GM18502 (cell line): ENCODE results near the gene C20orf173.

Experiments used
- ATAC-seq: cut with Tn5 transposase; IDR thresholded peaks from one replicate; pipeline ENCODE4 v1.9.1; 2021; ENCODE audit warnings: mild to moderate bottlenecking; ENCODE audit not compliant: unreplicated experiment, poor library complexity

The C20orf173 gene

DNA sequence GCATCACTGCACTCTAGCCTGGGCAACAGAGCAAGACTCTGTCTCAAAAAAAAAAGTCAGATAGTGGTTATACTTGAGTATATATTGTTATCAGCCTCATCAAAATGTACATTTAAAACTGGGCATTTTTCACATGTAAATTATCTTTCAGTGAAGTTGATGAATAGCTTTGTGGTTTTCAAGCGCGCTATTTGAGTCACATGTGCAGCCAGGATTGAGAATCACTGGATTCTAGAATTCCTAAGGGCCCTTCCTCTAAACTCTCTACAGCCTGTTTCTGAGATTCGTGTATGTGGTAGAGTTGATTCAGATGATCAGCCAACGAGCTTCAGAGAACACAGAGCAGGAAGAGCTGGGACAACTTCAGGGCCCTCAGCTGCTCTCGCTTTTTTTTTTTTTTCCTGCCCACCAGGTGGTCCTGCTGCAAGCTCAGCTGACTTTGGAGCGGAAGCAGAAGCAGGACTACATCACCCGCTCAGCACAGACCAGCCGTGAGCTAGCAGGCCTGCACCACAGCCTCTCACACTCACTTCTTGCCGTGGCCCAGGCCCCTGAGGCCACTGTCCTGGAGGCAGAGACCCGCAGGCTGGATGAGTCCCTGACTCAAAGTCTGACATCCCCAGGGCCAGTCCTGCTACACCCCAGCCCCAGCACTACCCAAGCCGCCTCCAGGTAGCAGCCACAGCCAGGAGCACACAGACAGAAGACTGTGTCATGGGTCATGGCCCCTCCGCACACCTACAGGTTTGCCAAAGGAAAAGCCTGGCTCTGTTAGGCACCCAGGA, 18.3 kb downstream of the C20orf173 start:
- ATAC-seq, result no peak

DNA sequence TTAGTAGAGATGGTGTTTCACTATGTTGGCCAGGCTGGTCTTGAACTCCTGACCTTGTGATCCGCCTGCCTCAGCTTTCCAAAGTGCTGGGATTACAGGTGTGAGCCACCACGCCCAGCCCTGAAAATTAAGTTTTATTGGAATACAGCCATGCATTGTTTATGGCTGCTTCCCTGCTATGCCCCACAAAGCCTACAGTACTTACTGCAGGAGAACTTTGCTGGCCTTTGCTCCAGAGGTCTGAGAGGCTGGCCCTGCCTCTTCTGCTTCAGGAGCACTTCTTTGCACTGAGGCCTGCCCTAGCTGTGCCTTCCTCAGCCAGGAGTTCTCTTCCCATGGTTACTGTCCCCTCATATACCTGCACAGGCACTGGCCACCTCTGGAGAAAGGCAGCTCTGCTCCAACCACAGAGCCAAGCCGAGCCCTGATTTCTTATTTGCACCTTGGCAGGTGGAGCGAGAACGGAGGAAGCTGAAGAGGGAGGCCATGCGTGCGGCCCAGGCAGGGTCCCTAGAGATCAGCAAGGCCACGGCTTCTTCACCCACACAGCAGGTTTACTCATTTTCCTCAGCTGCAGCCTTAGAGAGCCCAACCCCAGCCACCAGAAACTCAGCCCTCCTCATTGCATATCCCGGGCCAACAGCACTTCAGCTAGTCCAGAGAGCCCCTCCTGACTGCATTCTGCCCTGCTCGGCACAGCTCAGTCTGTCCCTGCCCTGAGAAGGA, 20.8 kb downstream of the C20orf173 start:
- no peak for ATAC-seq

GRCh38 chr20:35506872-35507638, 22.4 kb downstream of the C20orf173 start:
- no peak for ATAC-seq

DNA sequence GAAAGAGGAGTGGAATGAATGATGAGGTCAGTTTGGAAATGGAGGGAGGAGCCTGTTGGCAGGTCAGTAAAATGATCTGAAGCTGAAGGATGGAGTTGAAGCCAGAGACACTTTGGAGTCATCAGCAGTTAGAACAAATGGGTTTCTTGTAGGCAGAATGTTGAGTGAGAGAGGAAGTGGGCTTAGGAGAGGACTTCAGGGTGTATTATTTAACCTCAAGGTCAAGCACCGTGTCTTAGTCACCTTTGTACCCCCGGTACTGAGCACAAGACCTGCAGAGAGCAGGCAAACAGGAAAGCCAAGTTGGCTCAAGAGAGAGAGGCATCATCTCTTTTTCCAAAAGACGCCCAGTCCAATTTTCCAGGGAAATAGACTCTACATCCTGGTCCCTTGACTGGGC, 23.3 kb downstream of the C20orf173 start:
- no peak for ATAC-seq

DNA sequence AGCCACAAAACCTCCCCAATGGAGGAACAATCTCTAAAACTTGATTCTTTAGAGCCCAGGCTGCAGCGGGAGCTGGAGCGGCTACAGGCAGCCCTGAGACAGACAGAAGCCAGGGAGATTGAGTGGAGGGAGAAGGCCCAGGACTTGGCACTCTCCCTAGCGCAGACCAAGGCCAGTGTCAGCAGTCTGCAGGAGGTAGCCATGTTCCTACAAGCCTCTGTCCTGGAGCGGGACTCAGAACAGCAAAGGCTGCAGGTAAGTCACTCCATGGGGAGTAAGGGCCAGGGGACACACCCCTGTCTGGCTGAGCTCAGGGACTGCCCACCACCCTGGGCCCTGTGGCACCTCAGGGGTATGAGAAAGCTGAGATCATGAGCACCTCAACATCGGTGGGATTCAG, 24.7 kb downstream of the C20orf173 start:
- ATAC-seq, result no peak

GRCh38 chr20:35503841-35504561, 25.5 kb downstream of the C20orf173 start:
- no peak for ATAC-seq

- no peak for ATAC-seq
These were observed 26.2 kb downstream of the C20orf173 start for GRCh38 chr20:35503281-35503680.

GRCh38 chr20:35502352-35502751, 27.1 kb downstream of the C20orf173 start:
- peak; percentile 65 for ATAC-seq

DNA sequence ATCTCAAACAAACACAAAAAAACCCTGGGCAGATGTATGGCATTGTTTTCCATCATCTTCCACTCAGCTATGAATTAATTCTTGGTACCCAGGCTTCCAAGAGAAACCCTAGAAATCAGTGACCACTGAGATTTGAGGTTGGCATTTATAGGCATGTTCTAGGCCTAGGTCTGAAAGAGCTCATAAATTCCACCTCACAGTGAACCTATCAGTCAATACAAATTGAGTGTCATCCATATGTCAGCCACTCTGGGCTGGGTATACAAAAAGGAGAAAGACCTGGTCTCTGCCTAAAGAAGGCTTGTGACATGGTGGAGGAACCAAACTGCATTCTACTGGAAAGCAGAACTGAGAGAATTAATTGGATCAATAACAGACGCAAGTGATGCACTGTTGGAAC, 30.2 kb downstream of the C20orf173 start:
- no peak for ATAC-seq

DNA sequence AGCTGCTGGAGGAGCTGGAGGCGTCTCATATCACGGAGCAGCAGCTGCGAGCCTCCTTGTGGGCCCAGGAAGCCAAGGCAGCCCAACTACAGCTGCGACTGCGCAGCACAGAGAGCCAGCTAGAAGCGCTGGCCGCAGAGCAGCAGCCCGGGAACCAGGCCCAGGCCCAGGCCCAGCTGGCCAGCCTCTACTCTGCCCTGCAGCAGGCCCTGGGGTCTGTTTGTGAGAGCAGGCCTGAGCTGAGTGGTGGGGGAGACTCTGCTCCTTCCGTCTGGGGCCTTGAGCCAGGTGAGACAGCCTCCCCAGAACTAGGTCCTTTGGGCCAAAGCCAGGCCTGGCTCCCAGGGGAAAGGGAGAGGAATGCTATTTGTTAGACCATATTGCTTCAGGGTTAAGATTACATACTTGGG, 31.7 kb downstream of the C20orf173 start:
- ATAC-seq, result no peak

- ATAC-seq, result no peak
These were observed 32.1 kb downstream of the C20orf173 start for GRCh38 chr20:35497320-35497719.

DNA sequence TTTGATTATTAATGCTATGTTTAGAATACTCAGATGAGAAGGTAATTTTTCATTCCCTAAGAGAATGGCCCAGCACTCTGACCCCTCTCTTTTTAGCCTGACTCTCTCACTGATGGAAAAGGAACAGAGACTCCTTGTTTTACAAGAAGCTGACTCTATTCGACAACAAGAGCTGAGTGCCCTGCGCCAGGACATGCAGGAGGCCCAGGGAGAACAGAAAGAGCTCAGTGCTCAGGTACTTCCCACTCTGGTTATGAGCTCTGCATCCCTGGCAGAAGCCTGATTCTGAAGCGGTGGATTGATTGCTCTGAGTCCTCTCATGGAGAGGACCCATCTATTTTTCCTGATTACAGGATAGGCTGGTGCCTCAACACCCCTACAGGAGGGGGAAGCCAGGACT, 33.0 kb downstream of the C20orf173 start:
- no peak for ATAC-seq

DNA sequence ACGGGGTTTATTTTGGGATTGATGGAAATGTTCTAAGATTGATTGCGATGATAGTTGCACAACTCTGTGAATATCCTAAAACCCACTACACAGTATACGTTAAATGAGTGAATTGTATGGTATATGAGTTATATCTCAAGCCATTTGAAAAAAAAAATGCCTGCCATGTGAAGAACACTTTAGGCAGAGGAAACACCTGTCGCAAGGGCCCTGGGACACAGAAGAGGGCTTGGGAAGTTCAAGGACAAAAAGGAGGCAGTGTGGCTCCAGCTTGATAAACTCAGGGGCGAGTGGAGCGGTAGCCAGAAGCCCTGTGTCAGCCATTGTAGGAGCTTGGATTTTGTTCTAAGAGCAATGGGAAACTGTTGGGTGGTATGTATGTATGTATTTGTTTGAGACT, 37.1 kb downstream of the C20orf173 start:
- ATAC-seq, result no peak

GRCh38 chr20:35491823-35492222, 37.6 kb downstream of the C20orf173 start:
- ATAC-seq, result no peak

GRCh38 chr20:35490736-35491181, 38.7 kb downstream of the C20orf173 start:
- ATAC-seq, result peak; percentile 95

DNA sequence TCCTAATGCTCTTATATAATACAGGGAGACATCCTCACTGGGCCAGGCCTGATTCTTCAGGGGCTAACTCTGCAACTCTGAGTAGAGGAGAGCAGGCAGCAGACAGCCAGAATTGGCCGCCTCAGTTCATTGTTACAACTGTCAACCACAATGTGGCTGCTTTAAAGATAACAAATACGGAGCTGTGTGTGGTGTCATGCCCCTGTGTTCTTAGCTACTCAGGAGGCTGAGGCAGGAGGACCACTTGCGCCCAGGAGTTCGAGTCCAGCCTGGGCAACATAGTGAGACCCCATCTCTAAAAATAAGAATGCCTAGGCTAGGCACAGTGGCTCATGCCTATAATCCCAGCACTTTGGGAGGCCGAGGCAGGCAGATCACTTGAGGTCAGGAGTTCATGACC, 39.7 kb downstream of the C20orf173 start:
- ATAC-seq, result no peak

GRCh38 chr20:35487479-35487878, 42.0 kb downstream of the C20orf173 start:
- ATAC-seq, result no peak

DNA sequence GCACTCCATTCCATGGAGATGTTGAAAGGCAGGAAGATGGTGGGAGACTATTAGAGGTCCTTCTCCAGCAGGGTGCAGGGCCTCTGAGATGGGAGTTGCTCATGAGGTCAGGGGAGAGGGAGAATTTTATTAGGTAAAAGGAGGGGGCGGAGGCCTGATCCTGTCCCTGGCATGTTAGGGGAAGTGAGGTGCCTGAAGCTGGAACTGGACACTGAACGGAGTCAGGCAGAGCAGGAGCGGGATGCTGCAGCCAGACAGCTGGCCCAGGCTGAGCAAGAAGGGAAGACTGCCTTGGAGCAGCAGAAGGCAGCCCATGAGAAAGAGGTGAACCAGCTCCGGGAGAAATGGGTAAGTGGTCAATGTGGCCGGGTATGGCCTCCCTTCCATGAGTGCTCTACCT, 49.7 kb downstream of the C20orf173 start:
- no peak for ATAC-seq

DNA sequence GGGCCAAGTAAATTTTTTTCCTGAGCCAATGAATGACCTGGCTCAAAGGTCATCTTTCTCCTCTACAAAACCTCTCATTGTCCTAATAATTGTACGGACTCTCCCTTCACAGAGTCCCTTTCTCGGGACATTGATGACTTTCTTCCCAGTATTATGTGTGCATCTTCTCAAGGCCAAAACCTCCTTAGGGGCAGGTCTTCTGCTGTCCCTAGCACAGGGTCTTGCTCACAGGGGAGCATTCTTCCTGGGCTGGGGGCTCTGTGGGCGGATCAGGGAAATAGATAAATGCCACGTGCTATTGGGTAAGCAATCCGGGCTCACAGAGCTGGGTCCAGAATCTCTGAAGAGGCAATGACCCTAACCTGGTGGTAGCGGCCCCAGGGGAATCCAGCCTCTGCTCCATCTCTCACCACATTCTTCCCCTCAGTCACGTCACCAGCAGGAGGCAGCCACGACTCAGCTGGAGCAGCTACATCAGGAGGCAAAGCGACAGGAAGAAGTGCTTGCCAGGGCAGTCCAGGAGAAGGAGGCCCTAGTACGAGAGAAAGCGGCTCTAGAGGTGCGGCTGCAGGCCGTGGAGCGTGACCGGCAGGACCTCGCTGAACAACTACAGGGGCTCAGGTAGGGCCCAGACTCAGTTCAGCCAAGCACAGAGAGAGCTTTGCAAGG, 50.5 kb downstream of the C20orf173 start:
- ATAC-seq, result no peak
